ENCODE measurements around the gene DYSF. TPM values are rescaled to one million over a fixed set of nuclear protein-coding genes. Genes with fewer than 3 reads are reported as not detected.

DYSF gene
- total RNA-seq, 4 donors from 2014 or later: 2.4 to 10.6 (median 4.3) TPM

- no peaks in the 10 kb centered on the region for H3K27me3 ChIP-seq
- no peak overlapping the region for H3K4me3 ChIP-seq
- DNase-seq: no peak
- no peaks in the 10 kb centered on the region for H3K9me3 ChIP-seq
- no peak overlapping the region for H3K27ac ChIP-seq
- TF ChIP-seq POLR2A (IDR thresholded peaks at IDR 0.05): no peak
- TF ChIP-seq CTCF (IDR thresholded peaks at IDR 0.05): no peak
- no peaks in the 10 kb centered on the region for H3K4me1 ChIP-seq
- intact Hi-C loops (cut with DNase I): no loop called here
- WGBS, 2 donors: 66 to 89% methylated on average over 4 to 6 of the region's 9 CpGs
- peaks cover 0 to 13% (median 0%) of the 10 kb centered on the region in 3 donors for H3K36me3 ChIP-seq
Measured at GRCh38 chr2:71669058-71669456, 215.7 kb downstream of the DYSF start.

- Histone ChIP-seq H3K36me3 (peaks cover 0 to 13% (median 0%) of the 10 kb centered on the region in 3 donors), H3K9me3 (no peaks in the 10 kb centered on the region), H3K4me3 (no peak overlapping the region), H3K27me3 (no peaks in the 10 kb centered on the region), H3K4me1 (no peaks in the 10 kb centered on the region), H3K27ac (no peak overlapping the region)
- DNase-seq: no peak
- no peak for TF ChIP-seq CTCF (IDR thresholded peaks at IDR 0.05)
- no peak for TF ChIP-seq POLR2A (IDR thresholded peaks at IDR 0.05)
- intact Hi-C loops (cut with DNase I): no loop called here
- WGBS, 2 donors: 86 to 91% methylated on average over 8 of the region's 8 CpGs
Measured at GRCh38 chr2:71669628-71670429, 216.5 kb downstream of the DYSF start.

- no peak for TF ChIP-seq CTCF (IDR thresholded peaks at IDR 0.05)
- TF ChIP-seq POLR2A (IDR thresholded peaks at IDR 0.05): no peak
- peaks cover 0 to 13% (median 0%) of the 10 kb centered on the region in 3 donors for H3K36me3 ChIP-seq
- WGBS, 2 donors: 71 to 73% methylated on average over 1 to 2 of the region's 4 CpGs
- peaks cover 0 to 5% (median 0%) of the 10 kb centered on the region in 3 donors for H3K4me1 ChIP-seq
- H3K4me3 ChIP-seq: no peak overlapping the region
- no peak overlapping the region for H3K27ac ChIP-seq
- intact Hi-C loops (cut with DNase I): no loop called here
- DNase-seq: no peak
- no peaks in the 10 kb centered on the region for H3K9me3 ChIP-seq
- H3K27me3 ChIP-seq: no peaks in the 10 kb centered on the region
Measured at GRCh38 chr2:71670430-71670795, 217.1 kb downstream of the DYSF start.

GRCh38 chr2:71671203-71671854 lies 218.0 kb downstream of the DYSF start:
- peaks cover 0 to 13% (median 0%) of the 10 kb centered on the region in 3 donors for H3K36me3 ChIP-seq
- no peaks in the 10 kb centered on the region for H3K27me3 ChIP-seq
- no peak for TF ChIP-seq POLR2A (IDR thresholded peaks at IDR 0.05)
- no peak for TF ChIP-seq CTCF (IDR thresholded peaks at IDR 0.05)
- DNase-seq: no peak
- no peak overlapping the region for H3K4me3 ChIP-seq
- no peak overlapping the region for H3K27ac ChIP-seq
- H3K9me3 ChIP-seq: no peaks in the 10 kb centered on the region
- intact Hi-C loops (cut with DNase I): no loop called here
- H3K4me1 ChIP-seq: peaks cover 0 to 7% (median 0%) of the 10 kb centered on the region in 3 donors
- whole genome bisulfite sequencing, 2 donors: 74 to 85% methylated on average over 6 of the region's 6 CpGs

Data from esophagus squamous epithelium (tissue), 5 donors.